Thoracic aorta (tissue), 2 donors: ENCODE results near the gene CACNA1G. TPM values are rescaled to one million over a fixed set of nuclear protein-coding genes. Genes with fewer than 3 reads are reported as not detected.

ENCODE experiments used
- ATAC-seq: fragments of 150-250 bp; one replicate; pipeline ENCODE4 v1.8.0; 2017; ENCODE audit warnings: low read depth; ENCODE audit not compliant: insufficient number of reproducible peaks, low FRiP score
- DNase-seq: peaks from one replicate; pipeline ENCODE4 v3.0.0-alpha.2; 2020; ENCODE audit warnings: low spot score
- H3K27ac ChIP-seq, 2 donors: fragments of 200-600 bp; sonication (generic); 1 replicate in 1 of 2; 2 replicates in 1 of 2; pipeline ENCODE4 v1.5.1; 2016; ENCODE audit warnings: mild to moderate bottlenecking in 2 of 2, moderate library complexity in 2 of 2
- H3K27me3 ChIP-seq: fragments of 200-600 bp; sonication (generic); replicated peaks from 2 replicates; pipeline ENCODE4 v1.6.0; 2016; ENCODE audit warnings: mild to moderate bottlenecking; ENCODE audit not compliant: insufficient read depth
- H3K36me3 ChIP-seq: fragments of 200-600 bp; sonication (generic); one replicate; pipeline ENCODE4 v1.5.1; 2016
- H3K4me1 ChIP-seq, 2 donors: fragments of 200-600 bp; sonication (generic); 1 replicate in 1 of 2; 2 replicates in 1 of 2; pipeline versions ENCODE4 v1.5.1 to v1.6.0; 2016; ENCODE audit warnings: low read depth in 2 of 2, mild to moderate bottlenecking in 1 of 2; ENCODE audit not compliant: control insufficient read depth in 1 of 2
- H3K4me3 ChIP-seq: fragments of 200-600 bp; sonication (generic); 2 replicates; pipeline ENCODE4 v1.5.1; 2016; ENCODE audit warnings: mild to moderate bottlenecking
- H3K9me3 ChIP-seq: fragments of 200-600 bp; sonication (generic); 2 replicates; pipeline ENCODE4 v1.5.1; 2016
- total RNA-seq, 2 donors: library from RNA; depleted of rRNA; stranded (reverse); fragments of >200 nt; gene quantifications; one replicate each; pipeline versions ENCODE4 v1.1.0 to v1.2.3, GENCODE V29; 2016
- TF ChIP-seq, protein P1 (sequence below): fragments of 200-600 bp; sonication (generic); IDR thresholded peaks from one replicate; pipeline ENCODE4 v1.5.1; 2019; ENCODE audit warnings: antibody characterized with exemption

CACNA1G gene
- total RNA-seq, 2 donors from 2014 or later = 0.27 to 2.3 TPM

GRCh38 chr17:50638606-50638965 lies 78.1 kb downstream of the CACNA1G start:
- TF ChIP-seq, protein P1, sequence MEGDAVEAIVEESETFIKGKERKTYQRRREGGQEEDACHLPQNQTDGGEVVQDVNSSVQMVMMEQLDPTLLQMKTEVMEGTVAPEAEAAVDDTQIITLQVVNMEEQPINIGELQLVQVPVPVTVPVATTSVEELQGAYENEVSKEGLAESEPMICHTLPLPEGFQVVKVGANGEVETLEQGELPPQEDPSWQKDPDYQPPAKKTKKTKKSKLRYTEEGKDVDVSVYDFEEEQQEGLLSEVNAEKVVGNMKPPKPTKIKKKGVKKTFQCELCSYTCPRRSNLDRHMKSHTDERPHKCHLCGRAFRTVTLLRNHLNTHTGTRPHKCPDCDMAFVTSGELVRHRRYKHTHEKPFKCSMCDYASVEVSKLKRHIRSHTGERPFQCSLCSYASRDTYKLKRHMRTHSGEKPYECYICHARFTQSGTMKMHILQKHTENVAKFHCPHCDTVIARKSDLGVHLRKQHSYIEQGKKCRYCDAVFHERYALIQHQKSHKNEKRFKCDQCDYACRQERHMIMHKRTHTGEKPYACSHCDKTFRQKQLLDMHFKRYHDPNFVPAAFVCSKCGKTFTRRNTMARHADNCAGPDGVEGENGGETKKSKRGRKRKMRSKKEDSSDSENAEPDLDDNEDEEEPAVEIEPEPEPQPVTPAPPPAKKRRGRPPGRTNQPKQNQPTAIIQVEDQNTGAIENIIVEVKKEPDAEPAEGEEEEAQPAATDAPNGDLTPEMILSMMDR = no peak
- Histone ChIP-seq H3K9me3 (no peaks in the 10 kb centered on the region), H3K36me3 (no peaks in the 10 kb centered on the region), H3K4me1 (peaks cover 45 to 76% of the 10 kb centered on the region in 2 donors), H3K4me3 (no peak overlapping the region), H3K27ac (peak overlapping the region; percentile 61 to 75), H3K27me3 (no peaks in the 10 kb centered on the region)
- no peak for ATAC-seq
- DNase-seq = no peak

GRCh38 chr17:50638966-50639713 lies 78.6 kb downstream of the CACNA1G start:
- Histone ChIP-seq H3K9me3 (no peaks in the 10 kb centered on the region), H3K4me1 (peaks cover 45 to 76% of the 10 kb centered on the region in 2 donors), H3K4me3 (peak overlapping the region; percentile 38), H3K27me3 (no peaks in the 10 kb centered on the region), H3K36me3 (no peaks in the 10 kb centered on the region), H3K27ac (peak overlapping the region; percentile 61 to 75)
- peak; percentile 93 for DNase-seq
- TF ChIP-seq, protein P1 = no peak
- ATAC-seq = peak; percentile 74

GRCh38 chr17:50640686-50641351 lies 80.3 kb downstream of the CACNA1G start:
- Histone ChIP-seq H3K4me1 (peaks cover 38 to 67% of the 10 kb centered on the region in 2 donors), H3K27ac (no peak overlapping the region), H3K4me3 (no peak overlapping the region), H3K27me3 (no peaks in the 10 kb centered on the region), H3K36me3 (no peaks in the 10 kb centered on the region), H3K9me3 (no peaks in the 10 kb centered on the region)
- TF ChIP-seq, protein P1 = no peak
- DNase-seq (no peak), ATAC-seq (no peak)

DNA sequence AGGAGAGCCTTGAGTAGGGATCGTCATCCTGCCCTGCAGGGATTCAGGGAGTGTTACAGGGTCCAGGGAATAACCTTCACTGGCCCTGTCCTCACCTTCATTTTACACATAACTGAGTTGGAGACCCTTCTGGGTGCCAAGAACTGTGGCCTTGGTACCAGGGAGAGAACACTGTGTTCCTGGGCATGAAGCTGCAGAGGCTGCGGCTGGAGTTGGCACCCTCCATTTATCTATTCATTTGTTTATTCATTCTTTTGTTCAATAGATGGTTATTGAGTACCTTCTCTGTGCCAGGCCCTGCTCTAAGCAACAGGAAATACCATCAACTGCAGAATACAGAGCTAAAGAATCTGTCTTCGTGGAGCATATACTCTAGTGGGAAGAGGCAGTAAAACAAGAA lies 80.8 kb downstream of the CACNA1G start:
- Histone ChIP-seq H3K9me3 (no peaks in the 10 kb centered on the region), H3K27me3 (no peaks in the 10 kb centered on the region), H3K4me3 (no peak overlapping the region), H3K27ac (no peak overlapping the region), H3K4me1 (peaks cover 36 to 62% of the 10 kb centered on the region in 2 donors), H3K36me3 (no peaks in the 10 kb centered on the region)
- ATAC-seq (no peak), DNase-seq (no peak)
- TF ChIP-seq, protein P1 = no peak

DNA sequence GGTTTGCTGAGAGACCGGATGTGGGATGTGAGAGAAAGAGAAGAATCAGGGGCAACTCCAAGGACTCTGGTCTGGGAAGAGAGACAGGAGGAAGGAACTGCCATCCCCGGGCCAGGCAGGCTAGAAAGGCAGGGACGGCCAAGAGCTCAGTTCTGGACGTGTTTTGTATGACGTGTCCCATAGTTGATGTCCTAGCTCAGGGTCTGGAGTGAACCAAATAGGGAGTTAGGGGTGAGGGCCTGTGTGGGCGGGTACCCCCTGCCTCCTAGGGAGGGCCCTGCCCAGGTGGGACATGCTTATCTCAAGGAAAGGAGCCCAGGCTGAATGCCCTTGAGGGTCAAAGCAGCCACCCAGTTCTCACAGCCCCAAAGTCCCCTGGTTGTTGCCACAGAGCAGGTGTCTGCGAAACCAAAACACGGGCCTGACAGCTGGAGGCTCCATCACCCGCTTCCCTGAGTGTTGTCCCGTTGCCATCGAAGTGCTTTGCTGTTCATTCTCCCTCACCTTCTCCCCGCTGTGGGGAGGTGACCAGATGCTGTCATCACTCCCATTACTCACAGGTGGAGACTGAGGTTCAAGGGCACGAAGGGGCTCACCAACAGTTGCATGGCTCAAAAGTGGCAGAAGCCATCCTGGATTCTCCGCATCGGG lies 81.7 kb downstream of the CACNA1G start:
- DNase-seq (no peak), ATAC-seq (no peak)
- peaks cover 36 to 53% of the 10 kb centered on the region in 2 donors for H3K4me1 ChIP-seq
- no peak overlapping the region for H3K27ac ChIP-seq
- H3K9me3 ChIP-seq = no peaks in the 10 kb centered on the region
- no peaks in the 10 kb centered on the region for H3K36me3 ChIP-seq
- no peak overlapping the region for H3K4me3 ChIP-seq
- no peaks in the 10 kb centered on the region for H3K27me3 ChIP-seq
- TF ChIP-seq, protein P1 = no peak
